HepG2 (cell line): ENCODE data around the gene SRPRB. TPM values are rescaled to one million over a fixed set of nuclear protein-coding genes. Genes with fewer than 3 reads are reported as not detected.

Experiments
- ATAC-seq: fragments of 200-7000 bp; cut with Tn5 transposase; 3 replicates; pipeline ENCODE4 v1.9.1; 2020; ENCODE audit warnings: mild to moderate bottlenecking, moderate library complexity
- BruUV-seq: library from RNA; stranded (reverse); fragments of 400-500 nt; replicated peaks from 2 replicates; lab custom pipeline; 2021; lab: Mats Ljungman, UMichigan
- CTCF ChIA-PET: fragments of 300-600 bp; formaldehyde crosslinking; extraction: SDS; loops from one replicate; lab custom pipeline; 2021; ENCODE audit warnings: low total read pairs, inconsistent platforms, low intra/inter-chr PET ratio; lab: Yijun Ruan, JAX
- POLR2A ChIA-PET: fragments of 350-600 bp; sonication (Branson Sonifier 250); formaldehyde crosslinking; loops from one replicate; lab custom pipeline; 2020; ENCODE audit warnings: antibody characterized with exemption, inconsistent platforms; lab: Yijun Ruan, JAX
- DNase-seq: peaks from one replicate; pipeline ENCODE4 v3.0.0-alpha.2; 2015; ENCODE audit warnings: low spot score
- FAIRE-seq: peaks from 3 replicates; lab custom pipeline; 2011; peaks lifted over from hg19 to GRCh38; lab: Jason Lieb, UNC
- H2AFZ ChIP-seq: one replicate; pipeline ENCODE4 v1.6.1; 2011; ENCODE audit warnings: low read length, inconsistent platforms
- H3K27ac ChIP-seq: fragments of 300-600 bp; 3 replicates; pipeline ENCODE4 v1.8.0; 2011; ENCODE audit warnings: mixed run types, mild to moderate bottlenecking, mixed read lengths, low read length, inconsistent platforms; ENCODE audit not compliant: insufficient read depth; ENCODE audit errors: extremely low read length
- H3K27me3 ChIP-seq, 2 experiments: fragments of 200-600 bp in 1 of 2; 2 replicates in 1 of 2; 3 replicates in 1 of 2; pipeline versions ENCODE4 v1.6.0 to v1.8.0; 2011; ENCODE audit warnings: low read length in 2 of 2, mild to moderate bottlenecking in 2 of 2, moderate library complexity in 2 of 2, inconsistent platforms in 1 of 2; ENCODE audit not compliant: insufficient read depth in 2 of 2, control insufficient read depth in 1 of 2
- H3K36me3 ChIP-seq, 2 experiments: fragments of 200-600 bp in 1 of 2; replicated peaks in 1 of 2; 2 replicates in 1 of 2; 3 replicates in 1 of 2; pipeline versions ENCODE4 v1.5.1 to v1.8.0; 2011; ENCODE audit warnings: low read length in 2 of 2, inconsistent platforms in 1 of 2; ENCODE audit not compliant: insufficient read depth in 2 of 2, control insufficient read depth in 1 of 2
- H3K4me1 ChIP-seq: 2 replicates; pipeline ENCODE4 v1.5.1; 2012; ENCODE audit warnings: low read length, inconsistent platforms; ENCODE audit not compliant: insufficient read depth
- H3K4me2 ChIP-seq: 2 replicates; pipeline ENCODE4 v1.6.0; 2011; ENCODE audit warnings: low read depth, low read length, inconsistent platforms
- H3K4me3 ChIP-seq, 3 experiments: fragments of 200-600 bp in 1 of 3; sonication (generic), shearing (Covaris generic) in 1 of 3; replicated peaks in 1 of 3; 2 replicates each; pipeline ENCODE4 v1.5.1; 2011 to 2016; ENCODE audit warnings: low read length in 3 of 3, inconsistent platforms in 2 of 3, low read depth in 2 of 3, mild to moderate bottlenecking in 2 of 3, control low read depth in 1 of 3, mixed read lengths in 1 of 3; ENCODE audit not compliant: insufficient read depth in 1 of 3
- H3K79me2 ChIP-seq: one replicate; pipeline ENCODE4 v1.6.1; 2011; ENCODE audit warnings: low read length, inconsistent platforms; ENCODE audit not compliant: insufficient read depth
- H3K9ac ChIP-seq: 2 replicates; pipeline ENCODE4 v1.6.0; 2011; ENCODE audit warnings: mild to moderate bottlenecking, low read depth, low read length, inconsistent platforms; ENCODE audit not compliant: insufficient read depth
- H3K9me3 ChIP-seq: 2 replicates; pipeline ENCODE4 v1.5.1; 2012; ENCODE audit warnings: mild to moderate bottlenecking, low read length
- H4K20me1 ChIP-seq: 2 replicates; pipeline ENCODE4 v1.6.0; 2011; ENCODE audit warnings: inconsistent platforms, mild to moderate bottlenecking, low read length, moderate library complexity; ENCODE audit not compliant: insufficient read depth
- ARNTL ChIP-seq: sonication (generic); formaldehyde crosslinking; IDR thresholded peaks from 2 replicates; pipeline ENCODE4 v1.4.0; 2020; ENCODE audit warnings: mild to moderate bottlenecking, missing genetic modification reagents
- ATF1 ChIP-seq: IDR thresholded peaks from 2 replicates; pipeline ENCODE4 v1.6.1; 2016; ENCODE audit warnings: mild to moderate bottlenecking, control low read depth
- EEA1 ChIP-seq: sonication (generic); formaldehyde crosslinking; IDR thresholded peaks from 2 replicates; pipeline ENCODE4 v1.5.1; 2020; ENCODE audit warnings: mild to moderate bottlenecking, missing genetic modification reagents, borderline replicate concordance
- HIVEP1 ChIP-seq: sonication (generic); formaldehyde crosslinking; IDR thresholded peaks from 2 replicates; pipeline ENCODE4 v1.4.0; 2020; ENCODE audit warnings: mild to moderate bottlenecking, missing genetic modification reagents
- IRF2 ChIP-seq: IDR thresholded peaks from 2 replicates; pipeline ENCODE4 v1.6.1; 2018; ENCODE audit warnings: missing genetic modification reagents, missing compliant biosample characterization
- KLF13 ChIP-seq: sonication (generic); formaldehyde crosslinking; IDR thresholded peaks from 2 replicates; pipeline ENCODE4 v1.4.0; 2020; ENCODE audit warnings: mild to moderate bottlenecking, missing genetic modification reagents
- NFE2L2 ChIP-seq: fragments of 150-350 bp; IDR thresholded peaks from 2 replicates; pipeline ENCODE4 v1.6.1; 2014; ENCODE audit warnings: low read length
- PPARG ChIP-seq: conservative IDR thresholded peaks from 2 replicates; pipeline ENCODE4 v1.6.1; 2016; ENCODE audit warnings: missing biosample characterization, missing genetic modification reagents
- U2AF1 ChIP-seq: fragments of 200-400 bp; formaldehyde crosslinking; optimal IDR thresholded peaks from 2 replicates; pipeline ENCODE3; 2017; ENCODE audit warnings: mild to moderate bottlenecking, low read depth, low read length
- YEATS2 ChIP-seq: sonication (generic); formaldehyde crosslinking; IDR thresholded peaks from 2 replicates; pipeline ENCODE4 v1.4.0; 2020; ENCODE audit warnings: missing genetic modification reagents, borderline replicate concordance
- ZNF432 ChIP-seq: sonication (generic); formaldehyde crosslinking; IDR thresholded peaks from 2 replicates; pipeline ENCODE4 v1.5.0; 2020; ENCODE audit warnings: missing genetic modification reagents, mild to moderate bottlenecking, borderline replicate concordance
- ZNF570 ChIP-seq: sonication (generic); formaldehyde crosslinking; IDR thresholded peaks from 2 replicates; pipeline ENCODE4 v1.4.0; 2020; ENCODE audit warnings: mild to moderate bottlenecking, missing genetic modification reagents, borderline replicate concordance
- ZSCAN25 ChIP-seq: sonication (generic); formaldehyde crosslinking; IDR thresholded peaks from 2 replicates; pipeline ENCODE4 v1.8.0; 2022; ENCODE audit warnings: mild to moderate bottlenecking, missing genetic modification reagents
- WGBS: methylation state at CpG from one replicate; pipeline ENCODE4 v1.1.6; 2017; ENCODE audit warnings: low lambda C conversion rate; 5-methylcytosine and 5-hydroxymethylcytosine counted together
- in situ Hi-C: cut with HindIII; loops from 2 replicates; pipeline ENCODE4 v1.10.0; 2017; ENCODE audit warnings: low pct_unique_long_range_greater_than_20kb; ENCODE audit not compliant: extremely low pct_ligation_motif_present
- intact Hi-C: fragments of 100-400 bp; cut with micrococcal nuclease; formaldehyde crosslinking; loops from one replicate; pipeline ENCODE4 v1.10.0; 2022; ENCODE audit not compliant: unreplicated experiment
- polyA plus RNA-seq, 8 experiments: library from polyadenylated mRNA; depleted of rRNA in 3 of 8; stranded (reverse) in 7 of 8; unstranded in 1 of 8; fragments of >200 nt; fragmentation: Illumina TruSeq in 4 of 8; extraction: Trizol in 4 of 8; gene quantifications; 2 replicates each; pipeline versions ENCODE4 v1.2.1 to v1.2.3, GENCODE V29; 2011 to 2016; ENCODE audit warnings: low read depth in 4 of 8, missing spikeins in 1 of 8, mixed read lengths in 1 of 8; ENCODE audit not compliant: insufficient read depth in 1 of 8
- total RNA-seq, 5 experiments: library from RNA; depleted of rRNA; stranded (reverse); fragments of >200 nt; fragmentation: Illumina TruSeq; extraction: Trizol; gene quantifications; 2 replicates each; pipeline ENCODE4 v1.2.3, GENCODE V29; 2016; ENCODE audit warnings: low read depth in 1 of 5
- TF ChIP-seq, protein P1 (sequence below): sonication (generic); formaldehyde crosslinking; IDR thresholded peaks from 2 replicates; pipeline ENCODE4 v1.8.0; 2022; ENCODE audit warnings: low read depth, missing genetic modification reagents
- TF ChIP-seq, protein P2 (sequence below), 2 experiments: fragments of 450-650 bp in 1 of 2; sonication (generic) in 1 of 2; formaldehyde crosslinking; IDR thresholded peaks; 2 replicates each; pipeline versions ENCODE4 v1.5.0 to v1.8.0; 2020 to 2022; ENCODE audit warnings: mild to moderate bottlenecking in 1 of 2, missing genetic modification reagents in 1 of 2
- TF ChIP-seq, protein P3 (sequence below): sonication (generic); formaldehyde crosslinking; IDR thresholded peaks from 2 replicates; pipeline ENCODE4 v1.5.0; 2020; ENCODE audit warnings: mild to moderate bottlenecking, missing genetic modification reagents, moderate library complexity
- TF ChIP-seq, protein P4 (sequence below): sonication (generic); formaldehyde crosslinking; IDR thresholded peaks from 2 replicates; pipeline ENCODE4 v1.4.0; 2020; ENCODE audit warnings: missing genetic modification reagents, borderline replicate concordance

The SRPRB gene
- total and polyA plus RNA-seq, 2 of the 13 experiments (the other 11 are each of a cell fraction or from before 2014, with no cell fraction given): 41.0 to 111 TPM

DNA sequence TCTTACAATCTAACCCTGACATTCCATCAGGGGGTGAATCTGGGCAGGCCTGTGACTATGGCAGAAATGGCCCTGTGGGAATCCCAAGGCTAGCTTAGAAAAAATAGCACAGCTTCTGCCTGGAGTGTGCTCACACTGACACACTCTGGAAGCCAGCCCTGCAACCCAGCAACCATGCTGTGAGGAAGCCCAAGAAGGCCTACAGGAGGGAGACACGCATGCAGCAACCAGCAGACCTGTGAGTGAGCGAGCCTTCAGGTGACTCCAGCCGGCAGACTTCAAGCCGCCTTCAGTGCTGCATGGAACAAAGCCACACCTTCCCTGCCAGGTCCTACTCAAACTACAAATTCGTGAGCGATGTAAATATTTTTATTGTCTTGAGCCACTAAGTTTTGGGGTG is 64.0 kb downstream of the SRPRB start:
- Histone ChIP-seq H2AFZ (no peak overlapping the region), H3K9me3 (no peaks in the 10 kb centered on the region), H3K79me2 (no peaks in the 10 kb centered on the region), H3K9ac (no peak overlapping the region), H3K36me3 (no peaks in the 10 kb centered on the region), H3K27ac (no peak overlapping the region), H3K4me3 (no peak overlapping the region), H3K27me3 (peaks cover 7 to 43% of the 10 kb centered on the region in 2 experiments; a peak in 3 of 5 replicates), H3K4me2 (no peak overlapping the region), H3K4me1 (no peaks in the 10 kb centered on the region), H4K20me1 (no peaks in the 10 kb centered on the region)
- CTCF ChIA-PET: no interaction called here
- in situ Hi-C loops (no loop called here), intact Hi-C loops (no loop called here)
- ATAC-seq (no peak), FAIRE-seq (no peak), DNase-seq (no peak)
- WGBS: 55% methylated on average over 5 of the region's 6 CpGs
- no TSS peak for BruUV-seq
- no peak for TF ChIP-seq ZSCAN25 (CRISPR knock-in tag)
- TF ChIP-seq NFE2L2: no peak
- TF ChIP-seq, protein P1, sequence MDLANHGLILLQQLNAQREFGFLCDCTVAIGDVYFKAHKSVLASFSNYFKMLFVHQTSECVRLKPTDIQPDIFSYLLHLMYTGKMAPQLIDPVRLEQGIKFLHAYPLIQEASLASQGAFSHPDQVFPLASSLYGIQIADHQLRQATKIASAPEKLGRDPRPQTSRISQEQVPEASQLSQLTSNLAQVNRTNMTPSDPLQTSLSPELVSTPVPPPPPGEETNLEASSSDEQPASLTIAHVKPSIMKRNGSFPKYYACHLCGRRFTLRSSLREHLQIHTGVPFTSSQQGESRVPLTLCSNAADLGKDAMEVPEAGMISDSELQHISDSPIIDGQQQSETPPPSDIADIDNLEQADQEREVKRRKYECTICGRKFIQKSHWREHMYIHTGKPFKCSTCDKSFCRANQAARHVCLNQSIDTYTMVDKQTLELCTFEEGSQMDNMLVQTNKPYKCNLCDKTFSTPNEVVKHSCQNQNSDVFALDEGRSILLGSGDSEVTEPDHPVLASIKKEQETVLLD (CRISPR knock-in tag): no peak
- no peak for TF ChIP-seq HIVEP1 (CRISPR knock-in tag)
- TF ChIP-seq U2AF1: no peak
- TF ChIP-seq ZNF432 (CRISPR knock-in tag): no peak
- no peak for TF ChIP-seq KLF13 (CRISPR knock-in tag)
- no peak for TF ChIP-seq ZNF570 (CRISPR knock-in tag)
- no peak for TF ChIP-seq PPARG (CRISPR knock-in tag)
- TF ChIP-seq IRF2 (CRISPR knock-in tag): no peak
- no peak for TF ChIP-seq ARNTL (CRISPR knock-in tag)
- no peak for TF ChIP-seq EEA1 (CRISPR knock-in tag)
- TF ChIP-seq, protein P2, sequence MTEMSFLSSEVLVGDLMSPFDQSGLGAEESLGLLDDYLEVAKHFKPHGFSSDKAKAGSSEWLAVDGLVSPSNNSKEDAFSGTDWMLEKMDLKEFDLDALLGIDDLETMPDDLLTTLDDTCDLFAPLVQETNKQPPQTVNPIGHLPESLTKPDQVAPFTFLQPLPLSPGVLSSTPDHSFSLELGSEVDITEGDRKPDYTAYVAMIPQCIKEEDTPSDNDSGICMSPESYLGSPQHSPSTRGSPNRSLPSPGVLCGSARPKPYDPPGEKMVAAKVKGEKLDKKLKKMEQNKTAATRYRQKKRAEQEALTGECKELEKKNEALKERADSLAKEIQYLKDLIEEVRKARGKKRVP (CRISPR knock-in tag; IDR thresholded peaks at IDR 0.05): no peak
- TF ChIP-seq, protein P3, sequence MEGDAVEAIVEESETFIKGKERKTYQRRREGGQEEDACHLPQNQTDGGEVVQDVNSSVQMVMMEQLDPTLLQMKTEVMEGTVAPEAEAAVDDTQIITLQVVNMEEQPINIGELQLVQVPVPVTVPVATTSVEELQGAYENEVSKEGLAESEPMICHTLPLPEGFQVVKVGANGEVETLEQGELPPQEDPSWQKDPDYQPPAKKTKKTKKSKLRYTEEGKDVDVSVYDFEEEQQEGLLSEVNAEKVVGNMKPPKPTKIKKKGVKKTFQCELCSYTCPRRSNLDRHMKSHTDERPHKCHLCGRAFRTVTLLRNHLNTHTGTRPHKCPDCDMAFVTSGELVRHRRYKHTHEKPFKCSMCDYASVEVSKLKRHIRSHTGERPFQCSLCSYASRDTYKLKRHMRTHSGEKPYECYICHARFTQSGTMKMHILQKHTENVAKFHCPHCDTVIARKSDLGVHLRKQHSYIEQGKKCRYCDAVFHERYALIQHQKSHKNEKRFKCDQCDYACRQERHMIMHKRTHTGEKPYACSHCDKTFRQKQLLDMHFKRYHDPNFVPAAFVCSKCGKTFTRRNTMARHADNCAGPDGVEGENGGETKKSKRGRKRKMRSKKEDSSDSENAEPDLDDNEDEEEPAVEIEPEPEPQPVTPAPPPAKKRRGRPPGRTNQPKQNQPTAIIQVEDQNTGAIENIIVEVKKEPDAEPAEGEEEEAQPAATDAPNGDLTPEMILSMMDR (CRISPR knock-in tag): no peak
- no peak for TF ChIP-seq YEATS2
- TF ChIP-seq, protein P4, sequence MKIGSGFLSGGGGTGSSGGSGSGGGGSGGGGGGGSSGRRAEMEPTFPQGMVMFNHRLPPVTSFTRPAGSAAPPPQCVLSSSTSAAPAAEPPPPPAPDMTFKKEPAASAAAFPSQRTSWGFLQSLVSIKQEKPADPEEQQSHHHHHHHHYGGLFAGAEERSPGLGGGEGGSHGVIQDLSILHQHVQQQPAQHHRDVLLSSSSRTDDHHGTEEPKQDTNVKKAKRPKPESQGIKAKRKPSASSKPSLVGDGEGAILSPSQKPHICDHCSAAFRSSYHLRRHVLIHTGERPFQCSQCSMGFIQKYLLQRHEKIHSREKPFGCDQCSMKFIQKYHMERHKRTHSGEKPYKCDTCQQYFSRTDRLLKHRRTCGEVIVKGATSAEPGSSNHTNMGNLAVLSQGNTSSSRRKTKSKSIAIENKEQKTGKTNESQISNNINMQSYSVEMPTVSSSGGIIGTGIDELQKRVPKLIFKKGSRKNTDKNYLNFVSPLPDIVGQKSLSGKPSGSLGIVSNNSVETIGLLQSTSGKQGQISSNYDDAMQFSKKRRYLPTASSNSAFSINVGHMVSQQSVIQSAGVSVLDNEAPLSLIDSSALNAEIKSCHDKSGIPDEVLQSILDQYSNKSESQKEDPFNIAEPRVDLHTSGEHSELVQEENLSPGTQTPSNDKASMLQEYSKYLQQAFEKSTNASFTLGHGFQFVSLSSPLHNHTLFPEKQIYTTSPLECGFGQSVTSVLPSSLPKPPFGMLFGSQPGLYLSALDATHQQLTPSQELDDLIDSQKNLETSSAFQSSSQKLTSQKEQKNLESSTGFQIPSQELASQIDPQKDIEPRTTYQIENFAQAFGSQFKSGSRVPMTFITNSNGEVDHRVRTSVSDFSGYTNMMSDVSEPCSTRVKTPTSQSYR (CRISPR knock-in tag): no peak
- TF ChIP-seq ATF1 (CRISPR knock-in tag): no peak
- POLR2A ChIA-PET: no interaction called here
